Mesenchymal stem cell (in vitro differentiated cells and primary cell): ENCODE measurements around the gene EHD4.
A peak's percentile ranks its signal among the peaks of the same experiment; 100 is the strongest.

Experiments used
- DNase-seq: peaks from one replicate; pipeline ENCODE4 v3.0.0-alpha.2; 2013
- H2AFZ ChIP-seq: one replicate; pipeline ENCODE4 v1.6.1; 2013; ENCODE audit warnings: low read depth, mild to moderate bottlenecking, control low read depth, inconsistent platforms, low read length, moderate library complexity
- H2AK5ac ChIP-seq: 2 replicates; pipeline ENCODE4 v1.6.1; 2013; ENCODE audit warnings: low read length, moderate library complexity, mild to moderate bottlenecking, inconsistent platforms; ENCODE audit not compliant: severe bottlenecking
- H2BK120ac ChIP-seq: one replicate; pipeline ENCODE4 v1.6.1; 2013; ENCODE audit warnings: low read depth, mild to moderate bottlenecking, inconsistent platforms, low read length, moderate library complexity
- H2BK12ac ChIP-seq, 2 experiments: one replicate each; pipeline ENCODE4 v1.6.1; 2013; ENCODE audit warnings: inconsistent platforms in 2 of 2, low read length in 2 of 2, mild to moderate bottlenecking in 2 of 2, moderate library complexity in 2 of 2, control low read depth in 1 of 2
- H2BK15ac ChIP-seq: one replicate; pipeline ENCODE4 v1.6.1; 2013; ENCODE audit warnings: mild to moderate bottlenecking, low read depth, inconsistent platforms; ENCODE audit not compliant: poor library complexity, severe bottlenecking
- H2BK5ac ChIP-seq: 2 replicates; pipeline ENCODE4 v1.6.1; 2013; ENCODE audit warnings: low read depth, mild to moderate bottlenecking, low read length, control low read depth, inconsistent platforms; ENCODE audit not compliant: poor library complexity, severe bottlenecking
- H3K14ac ChIP-seq, 2 experiments: one replicate each; pipeline ENCODE4 v1.6.1; 2013; ENCODE audit warnings: inconsistent platforms in 2 of 2, low read length in 2 of 2, control low read depth in 1 of 2, mild to moderate bottlenecking in 1 of 2, moderate library complexity in 1 of 2
- H3K18ac ChIP-seq, 2 experiments: one replicate each; pipeline ENCODE4 v1.6.1; 2013; ENCODE audit warnings: inconsistent platforms in 2 of 2, low read length in 2 of 2, control low read depth in 1 of 2, low read depth in 1 of 2, mild to moderate bottlenecking in 1 of 2
- H3K23ac ChIP-seq, 2 experiments: one replicate each; pipeline ENCODE4 v1.6.1; 2013; ENCODE audit warnings: inconsistent platforms in 2 of 2, low read length in 2 of 2, mild to moderate bottlenecking in 2 of 2, moderate library complexity in 2 of 2, control low read depth in 1 of 2
- H3K27ac ChIP-seq: 2 replicates; pipeline ENCODE4 v1.5.1; 2013; ENCODE audit warnings: mild to moderate bottlenecking, moderate library complexity, low read length, control low read depth, inconsistent platforms; ENCODE audit not compliant: poor library complexity, severe bottlenecking
- H3K27me3 ChIP-seq, 2 experiments: 2 replicates each; pipeline versions ENCODE4 v1.6.1 to v1.7.0; 2013; ENCODE audit warnings: low read length in 2 of 2, mild to moderate bottlenecking in 2 of 2, moderate library complexity in 2 of 2, control low read depth in 1 of 2, inconsistent platforms in 1 of 2; ENCODE audit not compliant: control insufficient read depth in 1 of 2, insufficient read depth in 1 of 2
- H3K36me3 ChIP-seq, 2 experiments: 2 replicates each; pipeline versions ENCODE4 v1.6.1 to v1.7.0; 2013; ENCODE audit warnings: low read length in 2 of 2, control low read depth in 1 of 2, inconsistent platforms in 1 of 2, low read depth in 1 of 2, mild to moderate bottlenecking in 1 of 2; ENCODE audit not compliant: insufficient read depth in 2 of 2, control insufficient read depth in 1 of 2
- H3K4ac ChIP-seq, 2 experiments: one replicate each; pipeline ENCODE4 v1.6.1; 2013; ENCODE audit warnings: inconsistent platforms in 2 of 2, low read length in 2 of 2, mild to moderate bottlenecking in 2 of 2, moderate library complexity in 2 of 2, control low read depth in 1 of 2, low read depth in 1 of 2
- H3K4me1 ChIP-seq: 2 replicates; pipeline ENCODE4 v1.6.1; 2013; ENCODE audit warnings: low read depth, low read length, control low read depth; ENCODE audit not compliant: control insufficient read depth, insufficient read depth
- H3K4me2 ChIP-seq: 2 replicates; pipeline ENCODE4 v1.6.1; 2013; ENCODE audit warnings: low read length, mild to moderate bottlenecking, inconsistent platforms; ENCODE audit not compliant: poor library complexity, severe bottlenecking
- H3K4me3 ChIP-seq, 2 experiments: 2 replicates each; pipeline versions ENCODE4 v1.5.1 to v1.7.0; 2013; ENCODE audit warnings: low read length in 2 of 2, mild to moderate bottlenecking in 2 of 2, control low read depth in 1 of 2, low read depth in 1 of 2; ENCODE audit not compliant: insufficient read depth in 1 of 2
- H3K79me1 ChIP-seq: replicated peaks from 2 replicates; pipeline ENCODE4 v1.6.1; 2013; ENCODE audit warnings: mild to moderate bottlenecking, control low read depth, low read length, inconsistent platforms; ENCODE audit not compliant: poor library complexity, severe bottlenecking
- H3K9ac ChIP-seq: 2 replicates; pipeline ENCODE4 v1.7.0; 2013; ENCODE audit warnings: mild to moderate bottlenecking, low read length, moderate library complexity
- H3K9me3 ChIP-seq: 2 replicates; pipeline ENCODE4 v1.7.0; 2013; ENCODE audit warnings: mild to moderate bottlenecking, low read length; ENCODE audit not compliant: control insufficient read depth
- H4K8ac ChIP-seq: one replicate; pipeline ENCODE4 v1.6.1; 2013; ENCODE audit warnings: inconsistent platforms, mild to moderate bottlenecking, low read length, moderate library complexity
- H4K91ac ChIP-seq: one replicate; pipeline ENCODE4 v1.6.1; 2013; ENCODE audit warnings: mild to moderate bottlenecking, low read length, inconsistent platforms
- WGBS: methylation state at CpG from one replicate; pipeline ENCODE4 v1.1.7; 2013; ENCODE audit warnings: mixed read lengths; 5-methylcytosine and 5-hydroxymethylcytosine counted together

The EHD4 gene

GRCh38 chr15:41890050-41890690 is 82.2 kb downstream of the EHD4 start:
- H4K8ac ChIP-seq = no peak overlapping the region
- H2BK120ac ChIP-seq = no peak overlapping the region
- no peak overlapping the region for H3K18ac ChIP-seq
- no peak overlapping the region for H3K4me2 ChIP-seq
- no peak for DNase-seq
- H3K9me3 ChIP-seq = no peaks in the 10 kb centered on the region
- no peak overlapping the region for H2BK12ac ChIP-seq
- no peak overlapping the region for H3K23ac ChIP-seq
- peaks cover 43% of the 10 kb centered on the region for H3K4me1 ChIP-seq
- no peak overlapping the region for H2BK5ac ChIP-seq
- H3K27ac ChIP-seq = no peak overlapping the region
- 95% methylated on average over 6 of the region's 6 CpGs for WGBS
- no peak overlapping the region for H3K9ac ChIP-seq
- H3K4me3 ChIP-seq = no peak overlapping the region
- no peak overlapping the region for H2AK5ac ChIP-seq
- no peak overlapping the region for H2BK15ac ChIP-seq
- no peak overlapping the region for H4K91ac ChIP-seq
- H3K4ac ChIP-seq = no peak overlapping the region
- H2AFZ ChIP-seq = no peak overlapping the region
- no peaks in the 10 kb centered on the region for H3K79me1 ChIP-seq
- peaks cover 0 to 27% of the 10 kb centered on the region in 2 experiments for H3K36me3 ChIP-seq
- H3K14ac ChIP-seq = no peak overlapping the region
- H3K27me3 ChIP-seq = peaks cover 0 to 30% of the 10 kb centered on the region in 2 experiments

DNA sequence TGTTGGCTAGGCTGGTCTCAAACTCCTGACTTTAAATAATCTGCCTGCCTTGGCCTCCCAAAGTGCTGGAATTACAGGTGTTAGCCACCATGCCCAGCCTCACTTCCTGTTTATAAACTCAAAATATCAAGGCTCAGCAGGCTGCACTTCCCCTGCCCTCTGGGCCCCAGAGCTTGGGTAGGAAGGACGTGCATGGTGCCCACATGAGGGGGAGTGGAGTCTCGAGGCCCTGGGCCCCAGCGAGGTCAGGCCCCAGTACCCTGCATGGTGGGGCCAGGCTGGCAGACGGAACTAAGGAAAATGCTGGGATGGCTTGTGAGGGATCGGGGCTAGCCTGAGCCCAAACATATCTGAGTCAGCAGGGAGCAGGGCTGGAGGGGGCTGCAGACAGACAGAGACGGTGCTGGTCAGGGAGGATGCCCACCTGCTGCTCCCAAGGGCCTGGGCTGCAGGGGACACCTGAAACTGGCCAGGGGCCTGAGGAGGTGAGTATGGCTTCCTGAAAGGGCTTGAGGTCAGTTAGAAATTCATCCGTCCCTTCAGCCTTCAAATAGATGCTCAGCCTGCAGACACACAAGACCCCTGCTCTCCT is 83.6 kb downstream of the EHD4 start:
- peaks cover 0 to 30% of the 10 kb centered on the region in 2 experiments for H3K27me3 ChIP-seq
- H2BK12ac ChIP-seq = no peak overlapping the region
- H3K4ac ChIP-seq = no peak overlapping the region
- H3K4me2 ChIP-seq = no peak overlapping the region
- H2BK120ac ChIP-seq = no peak overlapping the region
- no peak overlapping the region for H3K9ac ChIP-seq
- no peaks in the 10 kb centered on the region for H3K9me3 ChIP-seq
- WGBS = 85% methylated on average over 7 of the region's 7 CpGs
- H4K8ac ChIP-seq = no peak overlapping the region
- H3K4me3 ChIP-seq = no peak overlapping the region
- H3K27ac ChIP-seq = no peak overlapping the region
- peaks cover 29% of the 10 kb centered on the region for H3K4me1 ChIP-seq
- no peaks in the 10 kb centered on the region for H3K79me1 ChIP-seq
- H3K36me3 ChIP-seq = peaks cover 0 to 27% of the 10 kb centered on the region in 2 experiments
- H2AFZ ChIP-seq = no peak overlapping the region
- H2BK5ac ChIP-seq = no peak overlapping the region
- H4K91ac ChIP-seq = no peak overlapping the region
- H3K18ac ChIP-seq = no peak overlapping the region
- no peak overlapping the region for H2AK5ac ChIP-seq
- H2BK15ac ChIP-seq = no peak overlapping the region
- H3K23ac ChIP-seq = no peak overlapping the region
- no peak overlapping the region for H3K14ac ChIP-seq
- DNase-seq = no peak

DNA sequence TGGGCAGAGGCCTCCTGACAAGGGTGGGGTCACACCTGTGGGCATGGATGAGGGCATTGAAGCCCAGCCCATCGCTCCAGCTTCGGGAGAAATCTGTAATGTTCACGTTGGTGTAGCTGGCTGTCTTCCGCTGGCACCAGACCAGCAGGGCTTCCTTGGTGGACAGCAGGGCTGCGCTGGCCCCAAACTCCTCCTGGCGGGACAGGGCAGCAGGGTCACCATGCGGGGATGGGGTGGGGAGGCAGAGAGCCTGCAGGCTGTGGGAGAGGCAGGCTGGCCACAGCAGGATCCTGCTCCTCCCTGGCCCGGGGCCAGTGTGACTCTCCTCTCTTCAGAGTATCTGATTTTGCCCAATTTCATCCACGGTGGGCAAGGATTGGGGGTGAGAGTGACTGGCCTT is 84.5 kb downstream of the EHD4 start:
- Histone ChIP-seq H4K8ac (no peak overlapping the region), H3K27me3 (peaks cover 0 to 35% of the 10 kb centered on the region in 2 experiments), H2BK12ac (no peak overlapping the region), H2BK15ac (no peak overlapping the region), H3K14ac (peak overlapping the region in 1 of 2 experiments; percentile 27), H3K4ac (no peak overlapping the region), H3K79me1 (no peaks in the 10 kb centered on the region), H3K9ac (no peak overlapping the region), H3K36me3 (peaks cover 0 to 33% of the 10 kb centered on the region in 2 experiments), H3K23ac (no peak overlapping the region), H2AFZ (no peak overlapping the region), H2BK120ac (no peak overlapping the region), H2BK5ac (no peak overlapping the region), H3K4me3 (no peak overlapping the region), H3K9me3 (no peaks in the 10 kb centered on the region), H2AK5ac (no peak overlapping the region), H3K4me1 (peaks cover 25% of the 10 kb centered on the region), H3K4me2 (no peak overlapping the region), H3K18ac (no peak overlapping the region), H3K27ac (no peak overlapping the region), H4K91ac (no peak overlapping the region)
- no peak for DNase-seq
- WGBS = 95% methylated on average over 9 of the region's 9 CpGs

- Histone ChIP-seq H2AFZ (no peak overlapping the region), H3K9ac (no peak overlapping the region), H3K4me2 (no peak overlapping the region), H2AK5ac (no peak overlapping the region), H3K4me1 (peaks cover 24% of the 10 kb centered on the region), H3K79me1 (no peaks in the 10 kb centered on the region), H3K27me3 (peaks cover 0 to 42% of the 10 kb centered on the region in 2 experiments), H3K18ac (no peak overlapping the region), H2BK120ac (no peak overlapping the region), H2BK12ac (no peak overlapping the region), H3K4me3 (no peak overlapping the region), H2BK15ac (no peak overlapping the region), H3K36me3 (peaks cover 0 to 33% of the 10 kb centered on the region in 2 experiments), H2BK5ac (no peak overlapping the region), H4K8ac (no peak overlapping the region), H3K4ac (no peak overlapping the region), H4K91ac (peak overlapping the region; percentile 2), H3K27ac (no peak overlapping the region), H3K14ac (no peak overlapping the region), H3K9me3 (no peaks in the 10 kb centered on the region), H3K23ac (no peak overlapping the region)
- 95% methylated on average over 10 of the region's 10 CpGs for WGBS
- DNase-seq = no peak
Measured at GRCh38 chr15:41887161-41887560, 85.2 kb downstream of the EHD4 start.
